Smooth muscle cell (in vitro differentiated cells): ENCODE results near the gene PLXNA3. TPM values are rescaled to one million over a fixed set of nuclear protein-coding genes. Genes with fewer than 3 reads are reported as not detected.

ENCODE experiments used
- DNase-seq: peaks from one replicate; lab custom pipeline; 2025; ENCODE audit not compliant: unreplicated experiment; lab: John Stamatoyannopoulos, UW
- H2AFZ ChIP-seq: fragments of 200-600 bp; sonication (generic); 2 replicates; pipeline ENCODE4 v1.6.0; 2016; ENCODE audit warnings: antibody characterized with exemption, low read depth, mild to moderate bottlenecking
- H3F3A ChIP-seq: fragments of 200-600 bp; sonication (generic); 2 replicates; pipeline ENCODE4 v1.6.0; 2017; ENCODE audit warnings: antibody characterized with exemption, low read depth
- H3K27ac ChIP-seq: fragments of 200-600 bp; sonication (generic); 2 replicates; pipeline ENCODE4 v1.5.1; 2016; ENCODE audit warnings: low read depth, mild to moderate bottlenecking
- H3K27me3 ChIP-seq: fragments of 200-600 bp; sonication (generic); 2 replicates; pipeline ENCODE4 v1.6.1; 2016; ENCODE audit warnings: low read depth, mild to moderate bottlenecking
- H3K36me3 ChIP-seq: fragments of 200-600 bp; sonication (generic); 2 replicates; pipeline ENCODE4 v1.5.1; 2016; ENCODE audit warnings: low read depth
- H3K4me1 ChIP-seq: fragments of 200-600 bp; sonication (generic); 2 replicates; pipeline ENCODE4 v1.5.1; 2016; ENCODE audit warnings: low read depth
- H3K4me2 ChIP-seq: fragments of 200-600 bp; sonication (generic); 2 replicates; pipeline ENCODE4 v1.6.0; 2016; ENCODE audit warnings: mild to moderate bottlenecking
- H3K4me3 ChIP-seq: fragments of 200-600 bp; sonication (generic); 2 replicates; pipeline ENCODE4 v1.5.1; 2016; ENCODE audit warnings: mild to moderate bottlenecking
- H3K79me2 ChIP-seq: fragments of 200-600 bp; sonication (generic); 2 replicates; pipeline ENCODE4 v1.6.0; 2016; ENCODE audit warnings: low read depth, mild to moderate bottlenecking
- H3K9ac ChIP-seq: fragments of 200-600 bp; sonication (generic); 2 replicates; pipeline ENCODE4 v1.6.0; 2016; ENCODE audit warnings: low read depth
- H3K9me3 ChIP-seq: fragments of 200-600 bp; sonication (generic); replicated peaks from 2 replicates; pipeline ENCODE4 v1.5.1; 2016; ENCODE audit warnings: low read depth
- H4K20me1 ChIP-seq: fragments of 200-600 bp; sonication (generic); 2 replicates; pipeline ENCODE4 v1.6.0; 2016; ENCODE audit warnings: low read depth
- CTCF ChIP-seq: fragments of 200-600 bp; sonication (generic); IDR thresholded peaks from 2 replicates; pipeline ENCODE4 v1.5.1; 2017; ENCODE audit warnings: borderline replicate concordance, mild to moderate bottlenecking, antibody characterized with exemption; ENCODE audit not compliant: insufficient read depth, poor library complexity, severe bottlenecking
- WGBS: methylation state at CpG from one replicate; pipeline ENCODE4 v1.1.7; 2016; ENCODE audit warnings: low lambda C conversion rate; 5-methylcytosine and 5-hydroxymethylcytosine counted together
- polyA plus RNA-seq: library from polyadenylated mRNA; unstranded; fragments of >200 nt; fragmentation: Nextera tagmentation; extraction: Ambion mirVana; gene quantifications from 2 replicates; pipeline ENCODE4 v1.2.1, GENCODE V29; 2016
- total RNA-seq: library from RNA; depleted of rRNA; stranded (reverse); fragments of >200 nt; gene quantifications from 2 replicates; pipeline ENCODE4 v1.2.3, GENCODE V29; 2014

PLXNA3 gene
- total and polyA plus RNA-seq, 2 experiments from 2014 or later: 33.6 to 38.2 TPM

- H3K36me3 ChIP-seq: no peaks in the 10 kb centered on the region
- no peak overlapping the region for H2AFZ ChIP-seq
- no peaks in the 10 kb centered on the region for H3K79me2 ChIP-seq
- H3K27ac ChIP-seq: peak overlapping the region; percentile 82
- H3K27me3 ChIP-seq: no peaks in the 10 kb centered on the region
- no peak for DNase-seq
- no peak for TF ChIP-seq CTCF
- WGBS: 45% methylated on average over 12 of the region's 12 CpGs
- no peak overlapping the region for H3K4me2 ChIP-seq
- H3K4me3 ChIP-seq: no peak overlapping the region
- peaks cover 2% of the 10 kb centered on the region for H3F3A ChIP-seq
- no peaks in the 10 kb centered on the region for H3K9me3 ChIP-seq
- peak overlapping the region; percentile 11 for H3K9ac ChIP-seq
- no peaks in the 10 kb centered on the region for H4K20me1 ChIP-seq
- no peaks in the 10 kb centered on the region for H3K4me1 ChIP-seq
These were observed 47.7 kb downstream of the PLXNA3 start for GRCh38 chrX:154505734-154506133.

DNA sequence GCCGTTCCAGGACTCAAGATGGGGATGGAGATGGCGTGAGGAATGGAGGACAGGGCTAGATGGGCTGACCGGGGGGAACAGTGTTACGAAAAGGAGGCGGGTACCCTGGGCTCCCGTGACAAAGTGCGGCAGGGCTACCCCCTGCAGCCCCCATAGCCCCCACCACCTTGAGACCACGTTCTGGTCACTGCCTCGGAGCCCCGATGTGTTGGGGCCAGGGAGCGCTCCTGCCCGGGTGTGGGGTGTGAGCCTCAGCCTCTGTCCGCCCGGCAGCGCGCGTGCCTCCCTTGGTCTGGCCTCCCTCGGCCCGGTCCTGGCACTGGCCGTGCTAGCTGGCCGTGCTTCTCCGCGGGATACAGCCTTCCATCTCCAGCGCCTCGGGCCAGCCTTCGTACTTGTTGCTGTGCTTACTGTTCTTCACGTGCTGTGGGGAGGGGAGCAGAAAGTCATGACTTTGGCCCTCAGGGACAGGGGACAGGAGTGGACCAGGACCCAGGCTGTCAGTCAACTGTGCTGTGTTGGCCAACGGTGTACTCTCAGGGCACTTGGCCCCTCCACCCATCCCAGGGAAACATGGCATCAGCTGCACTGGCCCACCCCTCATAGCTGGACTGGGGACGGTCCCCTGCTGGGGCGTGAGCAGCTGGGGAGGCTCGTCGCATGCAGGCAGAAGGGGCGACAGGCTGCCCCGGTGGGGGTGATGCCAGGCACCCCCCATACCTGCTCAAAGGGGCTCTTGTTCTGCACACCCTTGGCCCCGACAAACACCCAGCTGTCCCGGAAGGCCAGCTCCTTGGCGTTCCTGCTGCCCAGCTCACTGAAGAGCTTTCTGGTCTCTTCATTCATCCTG, 48.6 kb downstream of the PLXNA3 start:
- peak overlapping the region; percentile 82 for H3K27ac ChIP-seq
- no peaks in the 10 kb centered on the region for H3K27me3 ChIP-seq
- no peaks in the 10 kb centered on the region for H3K9me3 ChIP-seq
- H3K4me3 ChIP-seq: no peak overlapping the region
- H3K9ac ChIP-seq: no peak overlapping the region
- H2AFZ ChIP-seq: no peak overlapping the region
- no peaks in the 10 kb centered on the region for H3K79me2 ChIP-seq
- no peak for TF ChIP-seq CTCF
- H3F3A ChIP-seq: peaks cover 2% of the 10 kb centered on the region
- H3K36me3 ChIP-seq: no peaks in the 10 kb centered on the region
- no peak overlapping the region for H3K4me2 ChIP-seq
- WGBS: 86% methylated on average over 31 of the region's 37 CpGs
- no peaks in the 10 kb centered on the region for H3K4me1 ChIP-seq
- DNase-seq: no peak
- no peaks in the 10 kb centered on the region for H4K20me1 ChIP-seq

GRCh38 chrX:154507673-154508383, 49.7 kb downstream of the PLXNA3 start:
- Histone ChIP-seq H3K36me3 (no peaks in the 10 kb centered on the region), H3K9ac (no peak overlapping the region), H3K27me3 (no peaks in the 10 kb centered on the region), H3K79me2 (no peaks in the 10 kb centered on the region), H3K4me3 (no peak overlapping the region), H3K9me3 (no peaks in the 10 kb centered on the region), H2AFZ (no peak overlapping the region), H3K4me1 (no peaks in the 10 kb centered on the region), H4K20me1 (no peaks in the 10 kb centered on the region), H3K27ac (no peak overlapping the region), H3F3A (peaks cover 2% of the 10 kb centered on the region), H3K4me2 (no peak overlapping the region)
- no peak for TF ChIP-seq CTCF
- no peak for DNase-seq
- WGBS: 93% methylated on average over 23 of the region's 24 CpGs
